Progenitor cell of endocrine pancreas (in vitro differentiated cells): ENCODE measurements around the gene CNGA4. TPM values are rescaled to one million over a fixed set of nuclear protein-coding genes. Genes with fewer than 3 reads are reported as not detected.
"Not testable (repeated sequence)": the region's sequence is repeated elsewhere in the genome, so short reads cannot be mapped to it uniquely, and the experiment has no call there.

Source experiments
- DNase-seq: peaks from one replicate; pipeline ENCODE4 v3.0.0; 2021; ENCODE audit warnings: low spot score; ENCODE audit not compliant: unreplicated experiment
- H3K27ac Mint-ChIP-seq: 2 replicates; pipeline ENCODE4 v1.8.0; 2021; ENCODE audit warnings: mild to moderate bottlenecking, moderate library complexity, mixed read lengths
- H3K27me3 Mint-ChIP-seq: 2 replicates; pipeline ENCODE4 v1.8.0; 2021; ENCODE audit warnings: mixed read lengths
- H3K36me3 Mint-ChIP-seq: 2 replicates; pipeline ENCODE4 v1.8.0; 2022; ENCODE audit warnings: mixed read lengths; ENCODE audit not compliant: insufficient read depth
- H3K4me1 Mint-ChIP-seq: 2 replicates; pipeline ENCODE4 v1.8.0; 2021; ENCODE audit warnings: low read depth, mixed read lengths
- H3K4me3 Mint-ChIP-seq: 2 replicates; pipeline ENCODE4 v1.8.0; 2021; ENCODE audit warnings: low read depth, mild to moderate bottlenecking, moderate library complexity, mixed read lengths
- H3K9me3 Mint-ChIP-seq: 2 replicates; pipeline ENCODE4 v1.8.0; 2021; ENCODE audit warnings: low read depth, mixed read lengths
- total RNA-seq: library from RNA; stranded (reverse); gene quantifications from 2 replicates; pipeline ENCODE4 v1.2.1, GENCODE V29; 2021
- TF ChIP-seq, protein P1 (sequence below): fragments of 200-600 bp; sonication (generic); IDR thresholded peaks from one replicate; pipeline ENCODE4 v1.5.0; 2021; ENCODE audit warnings: antibody characterized with exemption, mild to moderate bottlenecking; ENCODE audit not compliant: unreplicated experiment

CNGA4 gene
- total RNA-seq, 1 donor from 2014 or later: 2.1 TPM

GRCh38 chr11:6240781-6241180 is 1.9 kb downstream of the CNGA4 start:
- Mint-ChIP-seq H3K36me3 (no peaks in the 10 kb centered on the region), H3K27me3 (no peaks in the 10 kb centered on the region), H3K4me1 (no peaks in the 10 kb centered on the region), H3K9me3 (no peaks in the 10 kb centered on the region), H3K27ac (no peak overlapping the region), H3K4me3 (no peak overlapping the region)
- TF ChIP-seq, protein P1, sequence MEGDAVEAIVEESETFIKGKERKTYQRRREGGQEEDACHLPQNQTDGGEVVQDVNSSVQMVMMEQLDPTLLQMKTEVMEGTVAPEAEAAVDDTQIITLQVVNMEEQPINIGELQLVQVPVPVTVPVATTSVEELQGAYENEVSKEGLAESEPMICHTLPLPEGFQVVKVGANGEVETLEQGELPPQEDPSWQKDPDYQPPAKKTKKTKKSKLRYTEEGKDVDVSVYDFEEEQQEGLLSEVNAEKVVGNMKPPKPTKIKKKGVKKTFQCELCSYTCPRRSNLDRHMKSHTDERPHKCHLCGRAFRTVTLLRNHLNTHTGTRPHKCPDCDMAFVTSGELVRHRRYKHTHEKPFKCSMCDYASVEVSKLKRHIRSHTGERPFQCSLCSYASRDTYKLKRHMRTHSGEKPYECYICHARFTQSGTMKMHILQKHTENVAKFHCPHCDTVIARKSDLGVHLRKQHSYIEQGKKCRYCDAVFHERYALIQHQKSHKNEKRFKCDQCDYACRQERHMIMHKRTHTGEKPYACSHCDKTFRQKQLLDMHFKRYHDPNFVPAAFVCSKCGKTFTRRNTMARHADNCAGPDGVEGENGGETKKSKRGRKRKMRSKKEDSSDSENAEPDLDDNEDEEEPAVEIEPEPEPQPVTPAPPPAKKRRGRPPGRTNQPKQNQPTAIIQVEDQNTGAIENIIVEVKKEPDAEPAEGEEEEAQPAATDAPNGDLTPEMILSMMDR: no peak
- DNase-seq: no peak

DNA sequence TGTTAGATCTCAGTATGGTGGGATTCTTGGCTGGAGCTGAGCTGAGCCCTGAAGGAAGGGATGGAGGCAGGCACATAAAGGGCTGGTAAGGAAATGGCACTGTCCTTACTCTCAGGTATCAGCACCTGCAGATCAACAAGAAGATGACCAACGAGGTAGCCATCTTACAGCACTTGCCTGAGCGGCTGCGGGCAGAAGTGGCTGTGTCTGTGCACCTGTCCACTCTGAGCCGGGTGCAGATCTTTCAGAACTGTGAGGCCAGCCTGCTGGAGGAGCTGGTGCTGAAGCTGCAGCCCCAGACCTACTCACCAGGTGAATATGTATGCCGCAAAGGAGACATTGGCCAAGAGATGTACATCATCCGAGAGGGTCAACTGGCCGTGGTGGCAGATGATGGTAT is 2.4 kb downstream of the CNGA4 start:
- no peak overlapping the region for H3K4me3 Mint-ChIP-seq
- no peaks in the 10 kb centered on the region for H3K4me1 Mint-ChIP-seq
- TF ChIP-seq, protein P1: no peak
- no peaks in the 10 kb centered on the region for H3K27me3 Mint-ChIP-seq
- DNase-seq: no peak
- no peaks in the 10 kb centered on the region for H3K36me3 Mint-ChIP-seq
- H3K27ac Mint-ChIP-seq: no peak overlapping the region
- H3K9me3 Mint-ChIP-seq: no peaks in the 10 kb centered on the region

DNA sequence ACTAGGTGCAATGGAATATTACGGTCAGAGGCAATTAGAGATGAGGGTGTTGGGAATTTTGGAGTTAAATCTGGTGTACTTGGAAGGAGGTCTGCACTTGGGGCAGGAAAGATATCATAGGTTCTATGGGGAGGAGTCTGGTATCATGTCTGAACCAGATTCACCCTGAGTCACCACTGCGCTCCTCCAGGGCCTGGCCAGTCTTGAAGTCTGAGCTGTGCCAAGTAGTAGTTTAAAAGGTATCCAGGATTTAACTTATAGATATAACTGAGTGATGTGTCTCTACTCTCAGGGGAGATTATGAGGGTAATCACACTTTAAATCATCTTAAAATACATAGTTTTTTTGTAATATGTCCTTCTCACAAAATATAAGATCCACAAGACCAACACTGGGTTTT is 6.6 kb downstream of the CNGA4 start:
- no peaks in the 10 kb centered on the region for H3K27me3 Mint-ChIP-seq
- TF ChIP-seq, protein P1: no peak
- DNase-seq: no peak
- H3K36me3 Mint-ChIP-seq: no peaks in the 10 kb centered on the region
- H3K27ac Mint-ChIP-seq: no peak overlapping the region
- H3K4me1 Mint-ChIP-seq: no peaks in the 10 kb centered on the region
- no peak overlapping the region for H3K4me3 Mint-ChIP-seq
- no peaks in the 10 kb centered on the region for H3K9me3 Mint-ChIP-seq

DNA sequence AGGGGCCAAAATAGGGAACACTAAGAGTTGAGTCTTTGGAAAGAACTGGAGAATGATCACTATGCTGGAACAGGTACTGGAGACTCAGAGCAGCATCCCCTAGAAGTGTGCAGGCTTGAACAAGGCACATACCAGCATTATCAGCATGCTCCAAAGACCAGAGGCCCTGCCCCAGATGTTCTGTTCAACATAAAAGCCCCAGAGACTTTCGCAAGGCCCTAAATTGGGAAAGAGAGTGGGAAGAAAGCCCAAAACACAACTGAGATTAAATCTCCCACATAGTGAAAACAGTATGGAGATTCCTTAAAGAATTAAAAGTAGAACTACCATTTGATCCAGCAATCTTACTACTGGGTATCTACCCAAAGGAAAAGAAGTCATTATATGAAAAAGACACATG is 9.4 kb downstream of the CNGA4 start:
- Mint-ChIP-seq H3K27me3 (no peaks in the 10 kb centered on the region), H3K27ac (no peak overlapping the region), H3K4me3 (no peak overlapping the region), H3K9me3 (no peaks in the 10 kb centered on the region), H3K4me1 (no peaks in the 10 kb centered on the region), H3K36me3 (no peaks in the 10 kb centered on the region)
- no peak for DNase-seq
- TF ChIP-seq, protein P1: no peak

- H3K36me3 Mint-ChIP-seq, DNase-seq, H3K27ac Mint-ChIP-seq, H3K4me1 Mint-ChIP-seq, H3K27me3 Mint-ChIP-seq, H3K4me3 Mint-ChIP-seq, H3K9me3 Mint-ChIP-seq: not testable (repeated sequence)
Observed at GRCh38 chr11:6248897-6249296, 10.0 kb downstream of the CNGA4 start.

GRCh38 chr11:6249770-6250555 is 11.1 kb downstream of the CNGA4 start:
- TF ChIP-seq, protein P1: no peak
- H3K27me3 Mint-ChIP-seq: no peaks in the 10 kb centered on the region
- H3K9me3 Mint-ChIP-seq: no peaks in the 10 kb centered on the region
- no peaks in the 10 kb centered on the region for H3K36me3 Mint-ChIP-seq
- no peak for DNase-seq
- no peaks in the 10 kb centered on the region for H3K4me1 Mint-ChIP-seq
- no peak overlapping the region for H3K4me3 Mint-ChIP-seq
- H3K27ac Mint-ChIP-seq: peak overlapping the region; percentile 63
